Gastrocnemius medialis (tissue), 4 donors: Measurements from ENCODE around the gene FAM25G.
"Not testable (repeated sequence)": the region's sequence is repeated elsewhere in the genome, so short reads cannot be mapped to it uniquely, and the experiment has no call there.

Source experiments
- CTCF ChIP-seq, 5 experiments: fragments of 450-650 bp in 3 of 5; fragments of 200-600 bp in 2 of 5; sonication (generic) in 2 of 5; IDR thresholded peaks in 4 of 5; conservative IDR thresholded peaks in 1 of 5; 1 replicate in 4 of 5; 2 replicates in 1 of 5; pipeline ENCODE4 v1.5.1; 2016 to 2019; ENCODE audit warnings: antibody characterized with exemption in 5 of 5, mild to moderate bottlenecking in 3 of 5, moderate library complexity in 3 of 5
- POLR2A ChIP-seq, 2 donors: fragments of 450-650 bp; IDR thresholded peaks; one replicate each; pipeline ENCODE4 v1.6.1; 2017; ENCODE audit warnings: antibody characterized with exemption in 2 of 2, mild to moderate bottlenecking in 2 of 2, moderate library complexity in 2 of 2

- not testable (repeated sequence) for TF ChIP-seq CTCF (IDR thresholded peaks at IDR 0.05 in 4 of 5, conservative IDR thresholded peaks at IDR 0.05 in 1 of 5); POLR2A (IDR thresholded peaks at IDR 0.05)
Measured at GRCh38 chr10:47489630-47490029, 1.9 kb downstream of the FAM25G start.
